NCI-H345 treated with DMSO at 0.1 percent for 48 hours (cell line): Measurements from ENCODE around the gene NFIA.
"Not testable (repeated sequence)": the region's sequence is repeated elsewhere in the genome, so short reads cannot be mapped to it uniquely, and the experiment has no call there.

Experiments
- DNase-seq: peaks from one replicate; lab custom pipeline; 2025; ENCODE audit not compliant: unreplicated experiment; lab: John Stamatoyannopoulos, UW

NFIA gene

DNA sequence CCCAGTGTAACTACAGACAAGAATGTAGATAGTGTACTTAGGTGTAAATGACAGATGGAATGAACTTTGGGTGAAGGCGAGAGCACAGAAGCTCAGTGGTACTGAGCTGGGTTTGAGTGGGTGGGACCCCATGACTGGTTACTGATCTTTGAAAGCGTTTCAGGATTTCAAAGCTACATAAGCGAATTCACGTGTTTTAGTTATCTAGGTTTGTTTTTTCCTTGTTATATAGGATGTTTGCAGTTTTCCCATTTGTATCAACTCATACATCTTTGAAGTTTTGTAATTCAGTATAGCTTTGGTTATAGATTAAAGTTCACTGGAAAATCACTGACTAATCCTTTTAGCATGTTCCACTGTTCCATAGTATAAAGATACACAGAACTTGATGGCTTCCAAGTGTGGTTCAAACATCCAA is 182.5 kb downstream of the NFIA start:
- no peak for DNase-seq

GRCh38 chr1:61265665-61266064 is 183.3 kb downstream of the NFIA start:
- DNase-seq, result no peak

DNA sequence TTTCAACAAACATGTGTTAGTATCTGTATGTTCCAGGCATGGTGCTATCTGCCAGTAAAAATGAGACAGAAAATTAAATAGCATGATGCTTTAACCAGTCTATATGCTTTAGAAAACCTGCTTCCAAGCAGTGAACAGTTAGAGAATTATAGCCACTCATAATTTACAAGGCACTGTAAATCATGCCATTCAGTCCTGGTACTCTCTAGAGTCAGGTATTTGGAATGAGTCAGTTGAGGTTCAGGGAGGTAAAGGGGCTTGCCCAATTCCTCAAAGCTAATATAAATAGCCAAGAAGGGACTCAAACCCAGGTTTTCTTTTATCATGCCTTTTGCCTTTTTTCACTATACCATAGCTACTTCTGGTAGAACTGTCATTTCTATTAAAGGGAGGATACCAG is 184.4 kb downstream of the NFIA start:
- no peak for DNase-seq

GRCh38 chr1:61268546-61269240 is 186.3 kb downstream of the NFIA start:
- no peak for DNase-seq

DNA sequence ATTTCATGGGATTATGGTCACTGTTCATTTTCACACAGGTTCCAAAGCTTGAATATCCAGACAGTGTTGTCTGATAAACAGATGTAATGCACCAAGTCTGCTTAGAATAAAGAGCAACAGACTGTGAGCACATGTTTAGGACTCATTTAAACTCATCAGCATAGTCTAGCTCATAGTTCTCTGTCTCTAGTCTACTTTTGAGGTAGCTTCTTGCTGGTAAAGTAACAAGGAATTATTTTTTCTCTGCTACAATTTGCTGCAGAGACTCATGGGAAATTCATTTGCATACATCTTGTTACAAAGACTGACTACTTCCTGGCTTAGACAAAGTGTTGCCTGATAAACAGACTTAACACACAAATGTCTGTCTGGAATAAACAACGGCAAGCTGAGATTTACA is 187.2 kb downstream of the NFIA start:
- DNase-seq, result no peak

- DNase-seq, result no peak
Measured at GRCh38 chr1:61270107-61270506, 187.7 kb downstream of the NFIA start.

- no peak for DNase-seq
Measured at GRCh38 chr1:61270761-61271411, 188.5 kb downstream of the NFIA start.

GRCh38 chr1:61271412-61271789 is 189.0 kb downstream of the NFIA start:
- no peak for DNase-seq

DNA sequence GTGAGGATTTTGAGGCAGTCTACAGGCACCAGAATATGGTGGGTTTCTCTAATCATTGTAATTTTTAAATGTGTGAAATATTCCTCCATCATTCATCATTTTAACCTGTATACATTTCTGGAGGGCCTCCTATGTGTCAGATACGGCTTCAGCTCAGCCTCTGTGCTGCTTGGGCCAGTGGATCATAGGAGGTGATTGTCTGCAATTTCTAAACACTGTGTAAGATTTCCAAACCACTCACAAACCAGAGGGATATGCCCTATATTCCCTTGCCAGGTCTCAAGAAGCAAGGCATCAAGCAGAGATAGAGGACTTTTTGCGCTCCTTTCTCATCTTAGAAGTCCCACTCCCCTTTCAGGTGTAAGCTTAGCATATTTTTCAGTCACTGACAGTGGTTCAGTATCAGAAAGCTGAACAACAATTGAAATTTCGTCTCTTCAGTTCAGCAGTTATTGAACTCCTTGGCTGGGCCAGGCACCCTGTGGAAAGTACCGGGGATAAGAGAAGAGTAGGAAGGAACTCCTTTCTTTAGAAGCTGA is 190.9 kb downstream of the NFIA start:
- DNase-seq, result no peak

GRCh38 chr1:61273861-61274260 is 191.5 kb downstream of the NFIA start:
- no peak for DNase-seq

DNA sequence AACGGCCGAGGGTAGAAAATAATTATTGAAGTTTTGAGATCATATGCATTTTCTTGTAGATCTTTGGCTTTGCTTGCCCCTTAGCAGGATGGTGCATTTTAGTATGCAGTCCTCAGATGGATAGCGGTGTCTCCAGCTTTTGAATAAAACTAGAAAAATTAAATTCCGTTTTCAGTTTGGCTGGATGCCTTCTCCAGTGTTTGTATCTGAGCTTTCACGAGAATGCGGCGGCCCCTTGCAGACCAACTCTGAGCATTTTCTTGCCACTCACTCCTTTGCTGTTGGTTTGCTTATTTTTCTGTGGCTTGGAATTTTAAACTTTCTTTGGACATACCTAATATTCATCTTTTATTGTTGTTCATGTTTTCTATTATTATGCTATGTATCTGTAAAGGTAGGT is 192.6 kb downstream of the NFIA start:
- DNase-seq, result no peak

DNA sequence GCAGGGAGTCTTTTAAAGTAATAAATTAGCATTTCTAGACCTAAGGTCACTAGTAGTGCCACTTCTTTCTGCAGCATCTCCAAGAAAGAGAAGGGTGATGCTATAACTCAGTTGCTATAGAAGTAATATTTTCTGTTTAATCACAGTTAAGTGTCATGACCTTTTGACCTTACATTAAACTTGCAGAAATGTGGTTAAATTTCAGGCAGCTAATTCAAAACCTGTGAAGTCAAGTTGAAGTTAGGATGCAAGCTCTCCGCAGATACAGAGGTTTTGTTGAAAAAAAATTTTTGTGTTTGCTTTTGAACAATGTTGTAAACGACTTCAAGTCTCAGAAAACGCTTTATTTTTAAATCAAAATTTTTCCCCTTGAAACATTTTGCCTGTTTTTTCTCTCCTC is 193.9 kb downstream of the NFIA start:
- DNase-seq, result no peak

DNA sequence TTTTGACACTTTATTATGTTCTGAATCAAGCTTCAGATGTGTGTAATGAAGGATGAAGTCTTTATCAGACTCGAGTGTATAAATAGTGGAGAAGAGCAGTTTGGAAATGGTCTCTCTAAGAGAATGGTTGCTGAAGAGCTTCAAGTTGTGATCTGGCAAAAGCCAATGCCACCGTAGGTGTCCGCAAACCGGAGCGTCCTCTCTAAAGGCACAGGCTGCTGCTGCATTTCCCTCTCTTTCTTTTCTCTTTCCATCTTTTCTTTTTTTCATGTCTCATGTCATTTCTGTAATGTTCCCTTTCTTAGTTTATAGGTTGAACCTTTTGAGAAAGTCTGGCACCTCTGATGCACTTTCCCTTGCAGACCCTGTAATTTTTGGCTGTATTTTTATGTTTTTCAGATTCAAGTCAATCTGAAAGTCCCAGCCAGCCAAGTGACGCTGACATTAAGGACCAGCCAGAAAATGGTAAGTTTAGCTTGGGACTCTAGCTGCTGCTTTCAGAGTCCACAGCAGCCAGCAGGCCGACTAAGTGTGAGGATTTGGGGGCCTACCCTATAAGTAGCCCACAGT is 194.8 kb downstream of the NFIA start:
- DNase-seq, result no peak

DNA sequence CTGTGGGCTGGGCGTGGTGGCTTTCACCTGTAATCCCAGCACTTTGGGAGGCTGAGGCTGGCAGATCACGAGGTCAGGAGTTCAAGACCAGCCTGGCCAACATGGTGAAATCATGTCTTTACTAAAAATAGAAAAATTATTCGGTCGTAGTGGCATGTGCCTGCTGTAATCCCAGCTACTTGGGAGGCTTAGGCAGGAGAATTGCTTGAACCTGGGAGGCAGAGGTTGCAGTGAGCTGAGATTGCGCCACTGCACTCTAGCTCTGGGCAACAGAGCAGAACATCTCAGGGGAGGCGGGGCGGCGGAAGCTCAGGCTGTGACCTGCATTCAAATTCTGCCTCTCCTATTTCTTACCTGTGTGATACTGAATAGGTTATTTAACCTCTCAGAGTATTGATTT is 196.1 kb downstream of the NFIA start:
- DNase-seq, result not testable (repeated sequence)

- DNase-seq, result no peak
Measured at GRCh38 chr1:61278966-61279365, 196.6 kb downstream of the NFIA start.

- DNase-seq, result no peak
Measured at GRCh38 chr1:61279570-61279969, 197.2 kb downstream of the NFIA start.

DNA sequence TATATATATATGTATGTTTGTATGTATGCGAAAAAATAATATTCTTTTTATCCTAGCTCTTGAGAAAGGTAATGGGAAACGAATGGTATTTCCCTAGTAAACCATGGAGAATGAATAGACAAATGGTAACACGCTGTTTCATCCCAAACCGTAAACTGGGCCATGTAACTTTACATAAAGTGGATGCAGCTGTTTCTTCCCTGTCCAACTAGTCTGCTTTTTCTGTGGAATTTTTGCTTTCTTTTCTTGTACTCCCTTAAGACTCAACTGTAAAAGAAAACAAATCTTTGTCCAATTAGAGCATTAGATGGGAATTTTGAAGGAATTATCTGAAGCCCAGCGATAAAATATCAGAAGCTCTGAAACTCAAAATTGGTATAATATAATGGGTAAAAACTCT is 198.1 kb downstream of the NFIA start:
- no peak for DNase-seq

DNA sequence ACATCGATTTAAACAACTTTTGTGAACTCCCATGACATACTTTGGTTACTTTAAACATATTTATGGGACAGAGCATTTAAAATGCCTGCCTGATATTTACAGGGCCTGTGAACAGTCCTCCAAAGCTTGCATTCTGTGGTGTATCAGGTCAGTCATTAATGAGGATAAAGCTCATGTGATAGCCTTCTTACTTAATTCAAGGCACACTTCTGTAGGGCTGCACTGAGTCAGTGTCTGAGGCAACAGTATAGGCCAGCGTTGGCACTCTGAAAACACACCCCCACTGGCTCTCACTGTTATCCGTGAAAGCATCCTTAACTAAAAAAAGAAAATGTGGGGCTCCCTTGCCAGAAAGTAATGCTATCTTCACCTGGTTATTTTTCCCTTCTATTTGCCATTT is 200.0 kb downstream of the NFIA start:
- no peak for DNase-seq

- DNase-seq, result no peak
Measured at GRCh38 chr1:61284248-61284854, 202.0 kb downstream of the NFIA start.

- no peak for DNase-seq
Measured at GRCh38 chr1:61284936-61285335, 202.6 kb downstream of the NFIA start.

DNA sequence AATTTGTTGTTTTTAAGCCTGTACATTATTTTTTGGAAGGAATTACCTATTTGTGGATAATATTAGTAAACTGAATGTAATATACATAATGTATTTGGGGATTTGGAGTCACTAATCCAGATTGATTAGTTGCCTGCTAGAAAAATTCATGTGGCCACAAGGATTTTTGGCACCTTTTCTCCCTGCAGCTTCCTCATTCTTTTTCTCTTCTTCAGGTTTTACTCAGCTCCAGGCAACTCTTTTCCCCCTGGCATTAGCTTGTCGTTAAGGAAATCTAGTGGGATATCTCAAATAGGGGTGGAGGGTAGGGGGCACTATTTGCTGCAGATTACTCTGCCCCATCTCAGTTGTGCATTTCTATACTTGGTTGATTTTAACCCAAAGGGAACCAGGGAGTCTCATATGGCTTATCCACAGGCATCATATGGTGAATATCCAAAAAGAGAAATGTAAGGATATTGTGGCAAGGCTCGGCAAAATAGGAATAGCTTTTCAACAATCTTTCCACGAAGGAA is 203.1 kb downstream of the NFIA start:
- DNase-seq, result no peak

DNA sequence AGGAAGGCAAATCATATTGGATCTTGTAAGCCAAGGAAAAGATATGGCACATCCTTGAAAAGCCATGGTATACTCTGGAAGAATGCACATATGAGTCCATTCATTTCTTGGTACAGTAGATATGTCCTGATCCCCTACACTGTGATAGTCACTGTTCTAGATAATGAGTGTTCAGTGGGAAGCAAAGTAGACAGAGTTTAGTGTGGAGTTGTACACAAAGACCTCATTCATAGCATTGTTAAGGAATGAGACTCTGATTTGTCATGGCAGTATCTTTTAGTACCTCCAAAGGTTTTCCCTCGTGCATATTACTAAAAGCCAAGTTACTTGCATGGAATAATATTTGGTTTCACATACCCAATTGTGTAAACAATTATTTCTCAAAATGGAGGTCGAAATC is 204.7 kb downstream of the NFIA start:
- DNase-seq, result no peak
